Measurements from ENCODE around the gene TMEM178B. TPM values are rescaled to one million over a fixed set of nuclear protein-coding genes. Genes with fewer than 3 reads are reported as not detected.
A peak's percentile ranks its signal among the peaks of the same experiment; 100 is the strongest.
"Not testable (repeated sequence)": the region's sequence is repeated elsewhere in the genome, so short reads cannot be mapped to it uniquely, and the experiment has no call there.

Gene TMEM178B
- total RNA-seq, 1 experiment from 2014 or later: not detected

DNA sequence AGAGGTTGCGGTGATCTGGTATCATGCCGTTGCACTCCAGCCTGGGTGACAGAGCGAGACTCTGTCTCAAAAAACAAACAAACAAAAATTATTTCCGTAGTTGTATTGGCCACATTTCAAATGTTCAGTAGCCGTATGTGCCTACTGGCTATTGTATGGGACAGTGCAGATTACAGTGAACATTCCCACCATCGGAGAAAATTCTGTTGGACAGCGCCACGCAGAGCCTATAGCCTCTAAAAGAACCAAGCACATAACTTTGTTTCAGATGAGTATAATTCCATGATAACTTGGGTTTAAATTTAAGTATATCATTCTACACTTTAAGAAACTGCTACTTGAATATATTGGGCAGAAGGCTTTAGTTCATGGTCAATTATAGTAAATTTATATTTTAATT, 5.4 kb downstream of the TMEM178B start:
- Mint-ChIP-seq H3K4me1 (ENCODE audit: insufficient read depth, unreplicated experiment) (no peaks in the 10 kb centered on the region), H3K4me3 (ENCODE audit: unreplicated experiment) (no peak overlapping the region), H3K27ac (ENCODE audit: low read depth, unreplicated experiment) (no peak overlapping the region), H3K36me3 (ENCODE audit: insufficient read depth, unreplicated experiment) (no peaks in the 10 kb centered on the region), H3K9me3 (ENCODE audit: unreplicated experiment) (no peaks in the 10 kb centered on the region), H3K27me3 (ENCODE audit: insufficient read depth, unreplicated experiment) (no peaks in the 10 kb centered on the region)
- BruUV-seq (replicated peaks): no TSS peak
- intact Hi-C loops (cut with micrococcal nuclease): no loop called here
- DNase-seq (ENCODE audit: unreplicated experiment): no peak
- TF ChIP-seq, protein P1, sequence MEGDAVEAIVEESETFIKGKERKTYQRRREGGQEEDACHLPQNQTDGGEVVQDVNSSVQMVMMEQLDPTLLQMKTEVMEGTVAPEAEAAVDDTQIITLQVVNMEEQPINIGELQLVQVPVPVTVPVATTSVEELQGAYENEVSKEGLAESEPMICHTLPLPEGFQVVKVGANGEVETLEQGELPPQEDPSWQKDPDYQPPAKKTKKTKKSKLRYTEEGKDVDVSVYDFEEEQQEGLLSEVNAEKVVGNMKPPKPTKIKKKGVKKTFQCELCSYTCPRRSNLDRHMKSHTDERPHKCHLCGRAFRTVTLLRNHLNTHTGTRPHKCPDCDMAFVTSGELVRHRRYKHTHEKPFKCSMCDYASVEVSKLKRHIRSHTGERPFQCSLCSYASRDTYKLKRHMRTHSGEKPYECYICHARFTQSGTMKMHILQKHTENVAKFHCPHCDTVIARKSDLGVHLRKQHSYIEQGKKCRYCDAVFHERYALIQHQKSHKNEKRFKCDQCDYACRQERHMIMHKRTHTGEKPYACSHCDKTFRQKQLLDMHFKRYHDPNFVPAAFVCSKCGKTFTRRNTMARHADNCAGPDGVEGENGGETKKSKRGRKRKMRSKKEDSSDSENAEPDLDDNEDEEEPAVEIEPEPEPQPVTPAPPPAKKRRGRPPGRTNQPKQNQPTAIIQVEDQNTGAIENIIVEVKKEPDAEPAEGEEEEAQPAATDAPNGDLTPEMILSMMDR (IDR thresholded peaks at IDR 0.05; ENCODE audit: unreplicated experiment): no peak
- ChIA-PET POLR2A (no interaction called here), CTCF (interaction anchor here (0.9 kb wide), 1 partner anchor 77 kb away, joined by 3 read pairs; no protein-coding TSS in a partner anchor)

DNA sequence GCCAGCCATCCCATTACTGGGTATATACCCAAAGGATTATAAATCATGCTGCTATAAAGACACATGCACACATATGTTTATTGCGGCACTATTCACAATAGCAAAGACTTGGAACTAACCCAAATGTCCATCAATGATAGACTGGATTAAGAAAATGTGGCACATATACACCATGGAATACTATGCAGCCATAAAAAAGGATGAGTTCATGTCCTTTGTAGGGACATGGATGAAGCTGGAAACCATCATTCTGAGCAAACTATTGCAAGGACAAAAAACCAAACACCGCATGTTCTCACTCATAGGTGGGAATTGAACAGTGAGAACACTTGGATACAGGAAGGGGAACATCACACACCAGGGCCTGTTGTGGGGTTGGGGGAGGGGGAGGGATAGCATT, 15.6 kb downstream of the TMEM178B start:
- DNase-seq (ENCODE audit: unreplicated experiment); POLR2A ChIA-PET; H3K27ac Mint-ChIP-seq (ENCODE audit: low read depth, unreplicated experiment); BruUV-seq (replicated peaks); H3K9me3 Mint-ChIP-seq (ENCODE audit: unreplicated experiment); H3K4me3 Mint-ChIP-seq (ENCODE audit: unreplicated experiment); intact Hi-C loops (cut with micrococcal nuclease); H3K4me1 Mint-ChIP-seq (ENCODE audit: insufficient read depth, unreplicated experiment); H3K36me3 Mint-ChIP-seq (ENCODE audit: insufficient read depth, unreplicated experiment); CTCF ChIA-PET; H3K27me3 Mint-ChIP-seq (ENCODE audit: insufficient read depth, unreplicated experiment): not testable (repeated sequence)

DNA sequence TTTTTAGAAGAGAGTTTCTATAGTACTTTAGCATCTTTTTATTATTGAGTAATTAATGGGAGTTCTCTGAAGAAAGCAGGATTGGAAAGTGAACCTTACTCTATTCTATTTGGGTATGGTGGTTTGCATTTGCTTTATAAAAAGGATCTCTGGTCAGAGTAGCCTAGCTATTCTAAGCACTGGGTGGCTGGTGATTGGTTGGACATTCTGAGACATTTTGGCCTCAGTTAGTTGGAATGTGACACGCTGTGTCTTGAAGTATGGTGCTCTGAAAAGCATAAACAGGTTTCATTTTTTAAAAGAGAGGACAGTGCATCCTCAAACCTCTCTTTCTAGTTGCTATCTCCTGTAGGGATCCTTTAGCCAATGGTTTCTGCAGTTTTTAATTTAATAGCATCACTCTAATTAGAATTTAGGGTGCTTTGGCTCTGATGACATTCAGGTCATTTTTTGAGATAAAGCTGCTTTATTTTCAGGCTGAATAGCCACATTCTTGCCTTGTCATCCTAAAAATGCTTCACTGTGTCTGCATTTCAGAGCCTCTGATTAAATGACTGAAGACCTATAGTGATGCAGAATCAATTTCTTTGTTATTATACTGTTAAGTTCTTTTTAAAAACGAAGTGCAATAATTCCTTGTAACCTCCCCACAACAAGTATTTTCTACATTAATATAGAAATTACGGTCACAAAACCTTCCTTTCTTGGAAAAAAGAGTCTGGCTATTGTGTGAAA, 20.6 kb downstream of the TMEM178B start:
- Mint-ChIP-seq H3K36me3 (ENCODE audit: insufficient read depth, unreplicated experiment) (no peaks in the 10 kb centered on the region), H3K9me3 (ENCODE audit: unreplicated experiment) (no peaks in the 10 kb centered on the region), H3K4me1 (ENCODE audit: insufficient read depth, unreplicated experiment) (no peaks in the 10 kb centered on the region), H3K27ac (ENCODE audit: low read depth, unreplicated experiment) (no peak overlapping the region), H3K27me3 (ENCODE audit: insufficient read depth, unreplicated experiment) (no peaks in the 10 kb centered on the region), H3K4me3 (ENCODE audit: unreplicated experiment) (no peak overlapping the region)
- TF ChIP-seq, protein P1 (IDR thresholded peaks at IDR 0.05; ENCODE audit: unreplicated experiment): no peak
- CTCF ChIA-PET: interaction anchor here (0.5 kb wide), 1 partner anchor 561 kb away, joined by 3 read pairs; no protein-coding TSS in a partner anchor
- no TSS peak for BruUV-seq (replicated peaks)
- POLR2A ChIA-PET: no interaction called here
- no peak for DNase-seq (ENCODE audit: unreplicated experiment)
- intact Hi-C loops (cut with micrococcal nuclease): no loop called here

DNA sequence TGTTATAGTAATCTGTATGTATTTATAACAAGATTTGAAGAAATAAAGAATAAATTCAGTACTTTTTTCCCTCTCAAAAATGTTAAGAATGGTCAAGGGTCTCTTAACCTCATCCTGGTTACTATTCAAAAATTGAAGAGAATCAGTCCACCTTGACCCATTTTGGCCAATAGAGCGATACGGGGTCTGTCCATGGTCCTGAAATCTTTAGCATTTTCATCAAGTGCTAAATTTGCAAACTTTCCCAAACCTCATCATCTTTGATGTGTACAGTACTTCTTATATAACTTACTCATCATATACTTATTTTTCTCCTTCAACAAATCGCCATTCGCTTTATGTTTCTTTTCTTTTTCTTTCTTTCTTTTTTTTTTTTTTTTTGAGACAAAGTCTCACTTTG, 23.6 kb downstream of the TMEM178B start:
- intact Hi-C loops (cut with micrococcal nuclease): no loop called here
- TF ChIP-seq, protein P1 (IDR thresholded peaks at IDR 0.05; ENCODE audit: unreplicated experiment): no peak
- Mint-ChIP-seq H3K4me3 (ENCODE audit: unreplicated experiment) (no peak overlapping the region), H3K9me3 (ENCODE audit: unreplicated experiment) (no peaks in the 10 kb centered on the region), H3K4me1 (ENCODE audit: insufficient read depth, unreplicated experiment) (no peaks in the 10 kb centered on the region), H3K27ac (ENCODE audit: low read depth, unreplicated experiment) (no peak overlapping the region), H3K27me3 (ENCODE audit: insufficient read depth, unreplicated experiment) (no peaks in the 10 kb centered on the region), H3K36me3 (ENCODE audit: insufficient read depth, unreplicated experiment) (no peaks in the 10 kb centered on the region)
- CTCF ChIA-PET: no interaction called here
- BruUV-seq (replicated peaks): no TSS peak
- DNase-seq (ENCODE audit: unreplicated experiment): peak; percentile 58
- POLR2A ChIA-PET: no interaction called here
